Measurements from ENCODE around the gene ARMC8.

DNA sequence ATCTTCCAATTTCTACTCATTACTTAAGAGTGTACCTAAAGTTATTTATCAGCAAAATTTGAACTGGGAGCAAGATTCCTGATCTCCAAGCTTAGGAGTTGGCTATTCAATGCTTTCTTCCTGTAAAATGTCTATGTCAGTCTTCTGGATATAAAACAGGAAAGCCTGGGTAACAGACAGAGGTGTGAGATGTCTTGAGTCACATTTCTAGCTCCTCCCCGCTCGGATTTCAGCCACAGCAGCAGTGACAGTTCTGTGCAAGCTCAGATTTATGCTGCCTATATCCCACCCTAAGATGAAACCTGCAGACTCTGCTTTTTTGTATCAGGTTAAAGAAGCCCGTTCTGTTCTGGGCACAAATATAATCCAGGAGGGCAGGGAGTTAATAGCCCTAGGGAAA, 2.1 kb upstream of the ARMC8 start:
- TF ChIP-seq, protein P1, sequence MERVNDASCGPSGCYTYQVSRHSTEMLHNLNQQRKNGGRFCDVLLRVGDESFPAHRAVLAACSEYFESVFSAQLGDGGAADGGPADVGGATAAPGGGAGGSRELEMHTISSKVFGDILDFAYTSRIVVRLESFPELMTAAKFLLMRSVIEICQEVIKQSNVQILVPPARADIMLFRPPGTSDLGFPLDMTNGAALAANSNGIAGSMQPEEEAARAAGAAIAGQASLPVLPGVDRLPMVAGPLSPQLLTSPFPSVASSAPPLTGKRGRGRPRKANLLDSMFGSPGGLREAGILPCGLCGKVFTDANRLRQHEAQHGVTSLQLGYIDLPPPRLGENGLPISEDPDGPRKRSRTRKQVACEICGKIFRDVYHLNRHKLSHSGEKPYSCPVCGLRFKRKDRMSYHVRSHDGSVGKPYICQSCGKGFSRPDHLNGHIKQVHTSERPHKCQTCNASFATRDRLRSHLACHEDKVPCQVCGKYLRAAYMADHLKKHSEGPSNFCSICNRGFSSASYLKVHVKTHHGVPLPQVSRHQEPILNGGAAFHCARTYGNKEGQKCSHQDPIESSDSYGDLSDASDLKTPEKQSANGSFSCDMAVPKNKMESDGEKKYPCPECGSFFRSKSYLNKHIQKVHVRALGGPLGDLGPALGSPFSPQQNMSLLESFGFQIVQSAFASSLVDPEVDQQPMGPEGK (CRISPR knock-in tag; IDR thresholded peaks at IDR 0.05; ENCODE audit: borderline replicate concordance): no peak
- no peak for TF ChIP-seq ZNF8 (CRISPR knock-in tag; IDR thresholded peaks at IDR 0.05)
